Measurements from ENCODE around the gene CXCL6. TPM values are rescaled to one million over a fixed set of nuclear protein-coding genes. Genes with fewer than 3 reads are reported as not detected.

Gene CXCL6
- total RNA-seq, 1 donor from 2014 or later, result 1.1 TPM

- ATAC-seq (no peak), DNase-seq (ENCODE audit: low spot score) (no peak)
Observed at GRCh38 chr4:73841243-73841925, 4.9 kb downstream of the CXCL6 start.

DNA sequence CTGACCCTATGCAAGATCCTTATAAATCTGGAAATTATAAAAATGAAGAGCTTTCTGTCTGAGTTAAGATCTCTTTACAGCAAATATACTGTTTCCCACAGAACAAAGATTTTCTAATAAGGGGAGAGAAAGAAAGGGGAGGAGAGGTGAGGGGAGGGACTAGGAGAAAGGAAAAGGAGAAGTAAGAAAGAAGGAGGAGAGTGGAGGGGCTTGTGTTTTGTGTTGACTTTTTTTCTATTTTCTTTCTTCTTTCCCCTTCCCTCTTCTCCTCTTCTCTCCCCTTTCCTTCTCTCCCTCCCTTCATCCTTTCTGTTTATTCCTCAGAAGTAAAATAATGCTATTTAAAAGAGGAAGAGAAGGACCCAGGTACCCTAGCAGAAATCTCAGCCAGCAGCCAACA is 6.2 kb downstream of the CXCL6 start:
- no peak for DNase-seq (ENCODE audit: low spot score)

DNA sequence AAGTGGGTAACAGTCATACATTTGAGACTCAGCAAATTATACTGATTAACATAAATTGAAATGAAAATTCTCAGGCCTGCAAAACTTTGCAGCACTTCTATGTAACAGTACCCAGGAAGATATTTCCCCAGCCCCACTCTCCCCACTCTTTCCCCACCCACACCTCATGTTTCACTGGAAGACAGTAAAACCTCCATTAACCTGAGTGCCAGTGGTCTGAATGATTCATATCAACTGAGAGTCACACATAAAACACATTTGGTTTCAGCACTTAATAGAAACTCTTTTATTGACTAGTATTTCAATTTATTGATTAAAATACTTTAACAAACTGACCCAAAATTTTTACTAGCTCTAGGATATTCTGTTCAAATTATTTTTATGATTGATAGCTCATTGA is 6.9 kb downstream of the CXCL6 start:
- no peak for DNase-seq (ENCODE audit: low spot score)
- no peak for ATAC-seq

More for the DNA sequence above, 6.2 kb downstream of the CXCL6 start:
- no peak for ATAC-seq

DNA sequence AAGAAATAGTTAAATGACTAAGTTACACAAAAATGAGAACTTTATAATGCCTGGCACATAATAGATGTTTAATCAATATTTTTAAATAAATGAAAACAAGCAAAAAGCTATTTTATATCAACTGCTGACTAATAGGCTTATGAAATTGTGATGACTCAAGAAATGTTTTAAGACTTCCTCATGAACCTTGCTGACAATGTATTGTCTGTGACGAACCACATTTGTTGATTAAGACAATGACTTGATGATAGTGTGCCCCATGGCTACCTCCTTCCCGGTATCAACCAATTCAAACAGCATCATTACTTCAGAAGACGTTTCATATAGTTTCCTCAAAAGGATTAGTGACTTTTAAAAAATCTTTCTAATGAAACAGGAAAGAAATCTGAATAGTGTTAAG is 7.9 kb downstream of the CXCL6 start:
- no peak for ATAC-seq
- DNase-seq (ENCODE audit: low spot score), result no peak

DNA sequence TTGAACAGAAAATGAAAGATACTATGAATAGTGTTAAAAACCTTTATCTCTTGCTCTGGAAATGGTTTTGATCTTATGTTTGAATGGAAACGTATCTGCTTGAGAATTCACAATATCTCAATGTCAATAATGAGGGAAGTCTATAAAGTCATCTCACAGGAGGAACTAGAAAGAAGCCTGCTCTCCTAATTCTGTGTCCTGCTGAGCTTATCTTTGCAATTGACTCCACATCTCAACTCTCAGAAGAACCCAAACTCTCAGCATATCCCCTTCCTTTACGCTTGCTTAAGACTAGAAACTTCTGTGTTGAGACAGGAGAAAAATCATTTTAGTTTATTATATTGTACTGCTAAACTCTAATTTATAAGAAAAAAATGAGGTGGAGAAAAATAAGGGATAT is 8.3 kb downstream of the CXCL6 start:
- no peak for ATAC-seq
- DNase-seq (ENCODE audit: low spot score), result no peak

- ATAC-seq (peak; percentile 16), DNase-seq (ENCODE audit: low spot score) (no peak)
Observed at GRCh38 chr4:73847526-73848182, 11.2 kb downstream of the CXCL6 start.

DNA sequence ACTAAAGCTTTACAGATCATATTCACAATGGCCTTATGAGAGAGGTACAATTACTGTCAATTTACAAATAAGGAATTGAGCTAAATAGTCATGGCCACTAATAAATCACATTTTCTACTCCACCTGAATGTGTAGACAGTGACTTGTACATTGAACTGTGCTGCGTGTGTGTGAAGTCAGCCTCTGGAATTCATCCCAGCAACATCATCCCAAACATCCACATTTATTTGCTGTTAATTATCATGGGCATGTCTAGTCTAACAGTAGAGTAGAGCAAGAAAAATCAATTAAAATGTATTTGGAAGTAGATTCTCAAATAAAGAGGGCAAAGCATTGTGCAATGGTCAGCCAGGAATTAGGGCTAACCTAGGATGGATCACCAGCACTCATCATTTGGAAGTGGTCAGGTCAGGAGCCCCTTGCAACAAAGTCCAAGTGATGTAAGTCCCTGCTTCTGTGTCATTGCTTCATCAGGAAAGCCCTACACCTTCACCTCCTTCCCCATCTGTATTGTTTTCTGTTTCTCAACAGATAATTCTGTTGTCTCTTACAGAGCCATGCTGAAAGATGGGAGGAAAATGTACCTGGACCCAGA is 11.8 kb downstream of the CXCL6 start:
- peak; percentile 64 for ATAC-seq
- DNase-seq (ENCODE audit: low spot score), result no peak

DNA sequence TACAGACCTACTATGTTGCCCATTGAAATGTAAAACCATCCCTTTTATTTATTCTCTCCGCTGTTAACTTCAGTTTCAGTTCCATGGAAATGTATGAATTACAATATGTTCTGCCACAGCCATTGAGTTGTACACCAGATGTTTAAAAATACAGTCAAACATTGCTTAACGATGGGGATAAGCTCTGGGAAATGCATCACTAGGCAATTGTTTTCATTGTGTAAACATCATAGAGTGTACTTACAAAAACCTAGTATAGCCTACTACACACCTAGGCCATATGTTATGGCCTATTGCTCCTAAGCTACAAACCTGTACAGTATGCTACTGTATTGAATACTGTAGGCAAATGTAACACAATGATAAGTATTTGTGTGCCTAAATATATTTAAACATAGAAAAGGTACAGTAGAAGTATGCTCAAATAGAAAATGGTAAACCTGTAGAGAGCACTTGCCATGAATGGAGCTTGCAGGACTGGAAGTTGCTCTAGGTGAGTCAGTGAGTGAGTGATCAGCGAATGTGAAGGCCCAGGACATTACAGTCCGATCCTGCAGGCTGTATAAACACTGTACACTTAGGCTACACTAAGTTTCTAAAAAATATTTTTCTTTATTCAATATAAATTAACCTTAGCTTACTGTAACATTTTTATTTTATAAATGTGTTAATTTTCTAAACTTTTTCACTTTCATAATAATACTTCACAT is 13.9 kb downstream of the CXCL6 start:
- DNase-seq (ENCODE audit: low spot score) (no peak), ATAC-seq (no peak)

DNA sequence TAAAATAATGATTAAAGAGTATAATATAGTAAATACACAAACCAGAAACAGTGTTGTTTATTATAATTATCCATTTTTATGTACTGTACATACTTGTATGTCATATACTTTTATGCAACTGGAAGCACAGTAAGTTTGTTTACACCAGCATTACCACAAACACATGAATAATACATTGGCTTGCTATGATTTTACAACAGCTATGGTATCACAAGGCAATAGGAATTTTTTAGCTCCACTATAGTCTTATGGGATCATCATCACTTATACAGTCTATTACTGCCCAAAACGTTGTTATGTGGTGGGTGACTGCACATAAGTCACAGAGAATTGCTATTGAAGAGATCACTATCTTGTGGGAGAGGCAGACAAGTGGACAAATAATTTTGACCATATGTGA is 14.8 kb downstream of the CXCL6 start:
- DNase-seq (ENCODE audit: low spot score) (no peak), ATAC-seq (no peak)

- no peak for ATAC-seq
- DNase-seq (ENCODE audit: low spot score), result no peak
Observed at GRCh38 chr4:73852771-73853170, 16.3 kb downstream of the CXCL6 start.

GRCh38 chr4:73853246-73853704 is 16.8 kb downstream of the CXCL6 start, which contains the start of gene PF4V1:
Gene PF4V1 (plus strand): TSS chr4:73853296. CDS start chr4:73853363, 67 bp downstream.
- DNase-seq (ENCODE audit: low spot score) (no peak), ATAC-seq (peak; percentile 68)

DNA sequence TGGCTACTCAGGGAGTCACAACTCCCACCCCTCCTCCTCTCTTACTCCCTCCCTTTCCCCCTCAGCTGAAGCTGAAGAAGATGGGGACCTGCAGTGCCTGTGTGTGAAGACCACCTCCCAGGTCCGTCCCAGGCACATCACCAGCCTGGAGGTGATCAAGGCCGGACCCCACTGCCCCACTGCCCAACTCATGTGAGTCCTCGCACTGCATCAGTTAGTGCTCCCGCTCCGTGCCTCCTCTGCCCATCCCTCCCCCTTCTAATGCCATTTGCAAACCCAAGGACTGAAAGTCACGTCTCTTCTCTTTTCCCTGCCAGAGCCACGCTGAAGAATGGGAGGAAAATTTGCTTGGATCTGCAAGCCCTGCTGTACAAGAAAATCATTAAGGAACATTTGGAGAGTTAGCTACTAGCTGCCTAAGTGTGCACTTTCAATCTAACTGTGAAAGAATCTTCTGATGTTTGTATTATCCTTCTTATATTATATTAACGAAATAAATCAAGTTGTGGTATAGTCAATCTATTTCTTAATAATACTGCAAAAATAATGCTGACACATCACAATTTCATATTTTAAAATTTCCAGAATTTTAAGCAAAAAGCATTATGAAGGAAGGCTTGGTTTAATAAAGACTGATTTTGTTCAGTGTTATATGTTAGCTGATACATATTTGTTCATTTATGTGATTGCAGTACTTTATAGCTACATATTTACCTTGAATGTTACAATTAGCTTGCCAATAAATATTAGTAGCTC is 17.4 kb downstream of the CXCL6 start:
- no peak for ATAC-seq

GRCh38 chr4:73855406-73855805 is 18.9 kb downstream of the CXCL6 start:
- ATAC-seq (no peak), DNase-seq (ENCODE audit: low spot score) (no peak)

More for the DNA sequence above, 17.4 kb downstream of the CXCL6 start:
- DNase-seq (ENCODE audit: low spot score), result no peak

GRCh38 chr4:73856518-73856917 is 20.0 kb downstream of the CXCL6 start:
- DNase-seq (ENCODE audit: low spot score), result no peak
- peak; percentile 81 for ATAC-seq

DNA sequence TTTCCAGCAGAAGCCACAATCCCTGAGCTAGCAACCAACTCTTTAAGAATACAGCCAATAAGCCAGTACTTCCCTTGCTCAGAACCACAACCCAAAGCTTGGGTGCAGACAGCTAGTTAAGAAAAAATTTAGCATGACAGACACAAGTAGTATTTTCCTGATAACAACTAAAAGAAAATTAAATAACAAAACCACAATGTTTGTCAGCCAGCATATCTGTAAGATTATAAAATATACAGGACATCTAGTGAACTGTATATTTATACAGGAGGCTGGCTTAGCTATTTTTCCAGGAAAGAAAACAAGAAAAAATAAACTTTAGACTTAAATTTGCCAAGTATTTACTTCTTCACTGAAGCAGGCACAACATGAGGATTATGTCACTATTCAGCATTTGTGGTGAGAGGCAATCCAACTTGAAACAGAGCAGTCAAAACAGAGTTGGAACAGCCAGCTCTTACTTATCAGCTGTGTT is 23.2 kb downstream of the CXCL6 start:
- DNase-seq (ENCODE audit: low spot score), result no peak
- ATAC-seq, result peak; percentile 42

GRCh38 chr4:73860181-73860580 is 23.7 kb downstream of the CXCL6 start:
- ATAC-seq (no peak), DNase-seq (ENCODE audit: low spot score) (no peak)

GRCh38 chr4:73860917-73861316 is 24.4 kb downstream of the CXCL6 start:
- DNase-seq (ENCODE audit: low spot score), result no peak
- ATAC-seq, result no peak

GRCh38 chr4:73862322-73862721 is 25.8 kb downstream of the CXCL6 start:
- DNase-seq (ENCODE audit: low spot score) (no peak), ATAC-seq (no peak)

- DNase-seq (ENCODE audit: low spot score), result no peak
Observed at GRCh38 chr4:73864365-73864764, 27.9 kb downstream of the CXCL6 start.

GRCh38 chr4:73864961-73865360 is 28.5 kb downstream of the CXCL6 start:
- ATAC-seq, result no peak

More at GRCh38 chr4:73864365-73864764, 27.9 kb downstream of the CXCL6 start:
- ATAC-seq, result peak; percentile 80

More at GRCh38 chr4:73864961-73865360, 28.5 kb downstream of the CXCL6 start:
- no peak for DNase-seq (ENCODE audit: low spot score)

All from left lobe of liver (tissue), 2 donors.